ENCODE data around the gene CACNA1S.

CACNA1S gene

DNA sequence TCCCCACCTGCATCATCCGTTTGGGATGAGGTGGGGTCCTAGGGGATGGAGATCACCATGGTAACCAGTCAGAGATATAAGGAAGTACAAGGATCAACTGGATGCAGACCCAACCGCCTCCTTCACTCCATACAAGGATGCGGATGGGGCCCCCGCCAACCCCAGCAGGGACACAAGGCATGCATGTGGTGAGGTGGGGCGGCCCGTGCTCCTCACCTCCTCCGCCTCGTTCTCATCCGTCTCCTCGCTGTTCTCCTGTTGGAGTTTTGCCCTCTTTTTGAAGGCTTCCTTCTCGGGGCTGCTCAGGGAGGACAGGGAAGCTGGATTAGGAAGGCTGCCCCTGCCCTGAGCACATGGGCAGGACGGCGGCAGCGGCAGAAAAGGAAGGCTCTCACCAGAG lies 112.6 kb downstream of the CACNA1S start:
- TF ChIP-seq ZBTB7A (IDR thresholded peaks at IDR 0.05; ENCODE audit: low read depth) = no peak
- no peak for TF ChIP-seq CREB1 (IDR thresholded peaks at IDR 0.05; ENCODE audit: low read depth)
- TF ChIP-seq TAF1 (IDR thresholded peaks at IDR 0.05; ENCODE audit: low read depth) = no peak
- TF ChIP-seq NFIC (IDR thresholded peaks at IDR 0.05) = no peak
- TF ChIP-seq, protein P1, sequence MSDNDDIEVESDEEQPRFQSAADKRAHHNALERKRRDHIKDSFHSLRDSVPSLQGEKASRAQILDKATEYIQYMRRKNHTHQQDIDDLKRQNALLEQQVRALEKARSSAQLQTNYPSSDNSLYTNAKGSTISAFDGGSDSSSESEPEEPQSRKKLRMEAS (IDR thresholded peaks at IDR 0.05) = no peak
- TF ChIP-seq YY1 (IDR thresholded peaks at IDR 0.05; ENCODE audit: low read depth) = no peak
- no peak for TF ChIP-seq TEAD4 (IDR thresholded peaks at IDR 0.05)
- no peak for TF ChIP-seq FOXM1 (IDR thresholded peaks at IDR 0.05; ENCODE audit: borderline replicate concordance, low read depth)
- TF ChIP-seq CEBPB (IDR thresholded peaks at IDR 0.05) = no peak
- TF ChIP-seq, protein P2, sequence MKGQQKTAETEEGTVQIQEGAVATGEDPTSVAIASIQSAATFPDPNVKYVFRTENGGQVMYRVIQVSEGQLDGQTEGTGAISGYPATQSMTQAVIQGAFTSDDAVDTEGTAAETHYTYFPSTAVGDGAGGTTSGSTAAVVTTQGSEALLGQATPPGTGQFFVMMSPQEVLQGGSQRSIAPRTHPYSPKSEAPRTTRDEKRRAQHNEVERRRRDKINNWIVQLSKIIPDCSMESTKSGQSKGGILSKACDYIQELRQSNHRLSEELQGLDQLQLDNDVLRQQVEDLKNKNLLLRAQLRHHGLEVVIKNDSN (IDR thresholded peaks at IDR 0.05) = no peak
- TF ChIP-seq EP300 (IDR thresholded peaks at IDR 0.05; ENCODE audit: borderline replicate concordance) = no peak
- no peak for TF ChIP-seq TCF12 (IDR thresholded peaks at IDR 0.05; ENCODE audit: low read depth)
- no peak for TF ChIP-seq RAD21 (IDR thresholded peaks at IDR 0.05; ENCODE audit: low read depth)

DNA sequence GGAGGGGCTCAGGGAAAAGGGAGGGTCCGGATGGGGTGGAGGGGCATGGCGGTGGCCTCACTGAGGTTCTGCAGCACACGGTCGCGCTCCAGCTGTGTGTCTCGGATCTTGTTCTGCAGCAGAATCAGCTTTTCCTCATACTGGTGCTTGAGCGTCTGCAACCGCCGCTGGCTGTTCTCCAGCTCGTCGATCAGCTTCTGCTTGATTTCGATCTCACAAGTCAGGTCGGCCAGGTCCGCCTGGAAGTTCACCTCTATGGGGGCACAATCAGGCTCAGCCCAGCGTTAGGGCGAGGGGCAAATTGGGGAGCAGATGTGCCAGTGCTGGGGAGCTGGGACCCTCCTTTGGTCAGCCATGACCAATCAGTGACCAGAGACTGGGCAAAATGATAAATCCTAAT lies 113.9 kb downstream of the CACNA1S start:
- TF ChIP-seq CREB1 (IDR thresholded peaks at IDR 0.05; ENCODE audit: low read depth) (no peak), FOXM1 (IDR thresholded peaks at IDR 0.05; ENCODE audit: borderline replicate concordance, low read depth) (no peak), TCF12 (IDR thresholded peaks at IDR 0.05; ENCODE audit: low read depth) (no peak), TEAD4 (IDR thresholded peaks at IDR 0.05) (no peak), CEBPB (IDR thresholded peaks at IDR 0.05) (no peak), TAF1 (IDR thresholded peaks at IDR 0.05; ENCODE audit: low read depth) (no peak), EGR1 (IDR thresholded peaks at IDR 0.05) (no peak), YY1 (IDR thresholded peaks at IDR 0.05; ENCODE audit: low read depth) (no peak), RAD21 (IDR thresholded peaks at IDR 0.05; ENCODE audit: low read depth) (no peak), ZBTB7A (IDR thresholded peaks at IDR 0.05; ENCODE audit: low read depth) (no peak), NFIC (IDR thresholded peaks at IDR 0.05) (no peak), EP300 (IDR thresholded peaks at IDR 0.05; ENCODE audit: borderline replicate concordance) (no peak)
- TF ChIP-seq, protein P2 (IDR thresholded peaks at IDR 0.05) = no peak
- TF ChIP-seq, protein P3, sequence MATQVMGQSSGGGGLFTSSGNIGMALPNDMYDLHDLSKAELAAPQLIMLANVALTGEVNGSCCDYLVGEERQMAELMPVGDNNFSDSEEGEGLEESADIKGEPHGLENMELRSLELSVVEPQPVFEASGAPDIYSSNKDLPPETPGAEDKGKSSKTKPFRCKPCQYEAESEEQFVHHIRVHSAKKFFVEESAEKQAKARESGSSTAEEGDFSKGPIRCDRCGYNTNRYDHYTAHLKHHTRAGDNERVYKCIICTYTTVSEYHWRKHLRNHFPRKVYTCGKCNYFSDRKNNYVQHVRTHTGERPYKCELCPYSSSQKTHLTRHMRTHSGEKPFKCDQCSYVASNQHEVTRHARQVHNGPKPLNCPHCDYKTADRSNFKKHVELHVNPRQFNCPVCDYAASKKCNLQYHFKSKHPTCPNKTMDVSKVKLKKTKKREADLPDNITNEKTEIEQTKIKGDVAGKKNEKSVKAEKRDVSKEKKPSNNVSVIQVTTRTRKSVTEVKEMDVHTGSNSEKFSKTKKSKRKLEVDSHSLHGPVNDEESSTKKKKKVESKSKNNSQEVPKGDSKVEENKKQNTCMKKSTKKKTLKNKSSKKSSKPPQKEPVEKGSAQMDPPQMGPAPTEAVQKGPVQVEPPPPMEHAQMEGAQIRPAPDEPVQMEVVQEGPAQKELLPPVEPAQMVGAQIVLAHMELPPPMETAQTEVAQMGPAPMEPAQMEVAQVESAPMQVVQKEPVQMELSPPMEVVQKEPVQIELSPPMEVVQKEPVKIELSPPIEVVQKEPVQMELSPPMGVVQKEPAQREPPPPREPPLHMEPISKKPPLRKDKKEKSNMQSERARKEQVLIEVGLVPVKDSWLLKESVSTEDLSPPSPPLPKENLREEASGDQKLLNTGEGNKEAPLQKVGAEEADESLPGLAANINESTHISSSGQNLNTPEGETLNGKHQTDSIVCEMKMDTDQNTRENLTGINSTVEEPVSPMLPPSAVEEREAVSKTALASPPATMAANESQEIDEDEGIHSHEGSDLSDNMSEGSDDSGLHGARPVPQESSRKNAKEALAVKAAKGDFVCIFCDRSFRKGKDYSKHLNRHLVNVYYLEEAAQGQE (IDR thresholded peaks at IDR 0.05; ENCODE audit: low read depth) = no peak
- TF ChIP-seq, protein P1 (IDR thresholded peaks at IDR 0.05) = no peak

DNA sequence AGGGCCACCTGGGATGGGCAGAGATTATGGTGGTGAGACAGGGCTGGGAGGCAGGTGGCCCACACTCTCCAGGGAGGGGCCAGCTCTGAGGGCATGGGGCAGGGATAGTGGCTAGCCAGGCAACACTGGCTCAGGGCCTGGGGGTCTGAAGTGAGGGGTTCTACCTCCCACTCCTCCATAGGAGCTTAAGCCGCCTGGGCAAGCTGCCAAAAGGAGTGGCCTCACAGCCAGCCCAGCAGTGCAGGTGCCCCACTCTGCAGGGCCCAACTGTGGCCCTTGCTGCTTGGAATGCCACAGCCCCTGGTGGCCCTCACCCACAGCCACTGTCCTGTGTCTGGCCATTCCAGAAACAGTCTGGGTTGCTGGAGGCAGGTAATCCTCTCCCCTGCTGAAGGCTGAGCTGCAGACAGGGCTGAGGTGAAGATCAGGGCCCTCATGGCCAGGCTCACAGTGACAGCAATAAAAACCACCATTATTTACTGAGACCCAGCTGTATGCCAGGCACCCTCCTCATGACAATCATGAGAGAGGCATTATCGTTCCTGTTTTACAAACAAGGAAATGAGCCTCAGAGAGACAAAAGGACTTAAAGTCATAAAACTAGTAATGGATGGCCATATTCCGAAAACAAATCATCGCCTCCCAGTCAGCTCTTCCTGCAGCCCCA lies 119.7 kb downstream of the CACNA1S start:
- TF ChIP-seq FOXM1 (IDR thresholded peaks at IDR 0.05; ENCODE audit: borderline replicate concordance, low read depth) (no peak), TCF12 (IDR thresholded peaks at IDR 0.05; ENCODE audit: low read depth) (no peak), EGR1 (IDR thresholded peaks at IDR 0.05) (no peak), EP300 (IDR thresholded peaks at IDR 0.05; ENCODE audit: borderline replicate concordance) (no peak), TEAD4 (IDR thresholded peaks at IDR 0.05) (no peak), CEBPB (IDR thresholded peaks at IDR 0.05) (no peak), CREB1 (IDR thresholded peaks at IDR 0.05; ENCODE audit: low read depth) (no peak), TAF1 (IDR thresholded peaks at IDR 0.05; ENCODE audit: low read depth) (no peak), RAD21 (IDR thresholded peaks at IDR 0.05; ENCODE audit: low read depth) (no peak), YY1 (IDR thresholded peaks at IDR 0.05; ENCODE audit: low read depth) (no peak), ZBTB7A (IDR thresholded peaks at IDR 0.05; ENCODE audit: low read depth) (no peak), NFIC (IDR thresholded peaks at IDR 0.05) (no peak)
- TF ChIP-seq, protein P1 (IDR thresholded peaks at IDR 0.05) = no peak
- TF ChIP-seq, protein P3 (IDR thresholded peaks at IDR 0.05; ENCODE audit: low read depth) = no peak
- TF ChIP-seq, protein P2 (IDR thresholded peaks at IDR 0.05) = no peak

DNA sequence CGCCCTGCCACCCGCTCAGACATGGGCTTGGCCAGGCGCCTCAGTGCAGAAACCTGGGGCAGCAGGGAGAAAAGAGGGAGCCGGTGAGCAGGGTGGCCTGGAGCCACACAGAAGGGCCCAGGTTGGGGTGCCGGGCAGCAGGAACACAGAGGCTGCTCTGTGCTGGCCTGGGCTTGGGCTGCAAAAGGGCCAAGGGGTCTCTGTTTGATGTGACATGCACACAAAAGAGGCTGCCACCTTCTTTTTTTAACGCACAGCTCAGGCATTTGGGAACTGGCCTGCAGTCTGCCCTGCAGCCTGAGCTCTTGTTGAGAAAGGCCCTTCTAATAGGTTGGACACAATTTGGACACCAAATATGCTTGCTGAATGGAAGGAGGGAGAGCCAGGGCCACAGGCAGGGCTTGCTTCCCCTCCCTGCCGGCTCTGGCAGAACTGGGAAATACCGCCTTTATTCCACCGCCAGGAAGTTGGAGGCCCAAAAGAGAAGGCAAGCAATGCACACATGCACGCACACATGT lies 121.1 kb downstream of the CACNA1S start:
- no peak for TF ChIP-seq YY1 (IDR thresholded peaks at IDR 0.05; ENCODE audit: low read depth)
- TF ChIP-seq RAD21 (IDR thresholded peaks at IDR 0.05; ENCODE audit: low read depth) = no peak
- no peak for TF ChIP-seq NFIC (IDR thresholded peaks at IDR 0.05)
- TF ChIP-seq, protein P1 (IDR thresholded peaks at IDR 0.05) = no peak
- TF ChIP-seq CREB1 (IDR thresholded peaks at IDR 0.05; ENCODE audit: low read depth) = no peak
- no peak for TF ChIP-seq FOXM1 (IDR thresholded peaks at IDR 0.05; ENCODE audit: borderline replicate concordance, low read depth)
- no peak for TF ChIP-seq TCF12 (IDR thresholded peaks at IDR 0.05; ENCODE audit: low read depth)
- no peak for TF ChIP-seq EGR1 (IDR thresholded peaks at IDR 0.05)
- TF ChIP-seq EP300 (IDR thresholded peaks at IDR 0.05; ENCODE audit: borderline replicate concordance) = no peak
- TF ChIP-seq, protein P3 (IDR thresholded peaks at IDR 0.05; ENCODE audit: low read depth) = no peak
- TF ChIP-seq TEAD4 (IDR thresholded peaks at IDR 0.05) = no peak
- TF ChIP-seq TAF1 (IDR thresholded peaks at IDR 0.05; ENCODE audit: low read depth) = no peak
- no peak for TF ChIP-seq CEBPB (IDR thresholded peaks at IDR 0.05)
- TF ChIP-seq ZBTB7A (IDR thresholded peaks at IDR 0.05; ENCODE audit: low read depth) = no peak
- TF ChIP-seq, protein P2 (IDR thresholded peaks at IDR 0.05) = no peak
